KMS-11 (cell line): Measurements from ENCODE around the gene GRID1.

Experiments
- H2AFZ ChIP-seq: fragments of 200-600 bp; sonication (generic); 2 replicates; pipeline ENCODE4 v1.6.1; 2016; ENCODE audit warnings: antibody characterized with exemption, mixed run types, low read depth
- H3K27ac ChIP-seq: fragments of 200-600 bp; sonication (generic); 2 replicates; pipeline ENCODE4 v1.6.1; 2016; ENCODE audit warnings: mild to moderate bottlenecking, mixed run types
- H3K27me3 ChIP-seq: fragments of 200-600 bp; sonication (generic); 2 replicates; pipeline ENCODE4 v1.6.1; 2017; ENCODE audit warnings: mild to moderate bottlenecking, low read depth, mixed run types, moderate library complexity; ENCODE audit not compliant: insufficient read depth
- H3K36me3 ChIP-seq: fragments of 200-600 bp; sonication (generic); 2 replicates; pipeline ENCODE4 v1.6.1; 2017; ENCODE audit warnings: mild to moderate bottlenecking, mixed run types; ENCODE audit not compliant: insufficient read depth
- H3K4me1 ChIP-seq: fragments of 200-600 bp; sonication (generic); 2 replicates; pipeline ENCODE4 v1.6.1; 2016; ENCODE audit warnings: mild to moderate bottlenecking, low read depth, mixed run types; ENCODE audit not compliant: poor library complexity, severe bottlenecking
- H3K4me2 ChIP-seq: fragments of 200-600 bp; sonication (generic); 2 replicates; pipeline ENCODE4 v1.7.0; 2016; ENCODE audit warnings: mild to moderate bottlenecking, mixed run types
- H3K4me3 ChIP-seq: fragments of 200-600 bp; sonication (generic); IDR thresholded peaks from 2 replicates; pipeline ENCODE4 v1.6.1; 2017; ENCODE audit warnings: low read depth, low read length, mixed read lengths; ENCODE audit not compliant: insufficient read depth
- H3K79me2 ChIP-seq: fragments of 200-600 bp; sonication (generic); 2 replicates; pipeline ENCODE4 v1.6.1; 2016; ENCODE audit warnings: low read depth, mixed run types; ENCODE audit not compliant: insufficient read depth
- H3K9ac ChIP-seq: fragments of 200-600 bp; sonication (generic); 2 replicates; pipeline ENCODE4 v1.6.1; 2016; ENCODE audit warnings: mild to moderate bottlenecking, mixed run types
- H4K20me1 ChIP-seq: fragments of 200-600 bp; sonication (generic); 2 replicates; pipeline ENCODE4 v1.6.1; 2016; ENCODE audit warnings: mild to moderate bottlenecking, mixed run types; ENCODE audit not compliant: insufficient read depth
- CTCF ChIP-seq: fragments of 200-600 bp; sonication (generic); conservative IDR thresholded peaks from 2 replicates; pipeline ENCODE4 v1.6.1; 2017; ENCODE audit warnings: low read depth, mild to moderate bottlenecking, antibody characterized with exemption, low read length, moderate library complexity, mixed read lengths

Gene GRID1

GRCh38 chr10:86162036-86162435 is 204.6 kb downstream of the GRID1 start:
- Histone ChIP-seq H4K20me1 (no peaks in the 10 kb centered on the region), H3K4me2 (no peak overlapping the region), H3K36me3 (no peaks in the 10 kb centered on the region), H3K4me3 (no peak overlapping the region), H3K27ac (no peak overlapping the region), H3K4me1 (no peaks in the 10 kb centered on the region), H3K9ac (no peak overlapping the region), H2AFZ (no peak overlapping the region), H3K79me2 (no peaks in the 10 kb centered on the region), H3K27me3 (no peaks in the 10 kb centered on the region)
- no peak for TF ChIP-seq CTCF

- Histone ChIP-seq H3K27me3 (no peaks in the 10 kb centered on the region), H3K9ac (no peak overlapping the region), H3K4me3 (no peak overlapping the region), H3K27ac (no peak overlapping the region), H3K4me1 (no peaks in the 10 kb centered on the region), H3K79me2 (no peaks in the 10 kb centered on the region), H3K36me3 (no peaks in the 10 kb centered on the region), H4K20me1 (no peaks in the 10 kb centered on the region), H3K4me2 (no peak overlapping the region), H2AFZ (no peak overlapping the region)
- no peak for TF ChIP-seq CTCF
Measured at GRCh38 chr10:86160890-86161585, 205.6 kb downstream of the GRID1 start.

- TF ChIP-seq CTCF: no peak
- Histone ChIP-seq H3K36me3 (no peaks in the 10 kb centered on the region), H3K4me1 (no peaks in the 10 kb centered on the region), H3K4me2 (no peak overlapping the region), H4K20me1 (no peaks in the 10 kb centered on the region), H3K4me3 (no peak overlapping the region), H2AFZ (no peak overlapping the region), H3K79me2 (no peaks in the 10 kb centered on the region), H3K27ac (no peak overlapping the region), H3K9ac (no peak overlapping the region), H3K27me3 (no peaks in the 10 kb centered on the region)
Measured at GRCh38 chr10:86159797-86160196, 206.8 kb downstream of the GRID1 start.

GRCh38 chr10:86155054-86155921 is 211.3 kb downstream of the GRID1 start:
- H3K4me3 ChIP-seq: no peak overlapping the region
- no peaks in the 10 kb centered on the region for H3K4me1 ChIP-seq
- no peaks in the 10 kb centered on the region for H3K27me3 ChIP-seq
- no peak overlapping the region for H3K9ac ChIP-seq
- H4K20me1 ChIP-seq: no peaks in the 10 kb centered on the region
- no peak for TF ChIP-seq CTCF
- no peaks in the 10 kb centered on the region for H3K36me3 ChIP-seq
- no peaks in the 10 kb centered on the region for H3K79me2 ChIP-seq
- no peak overlapping the region for H3K4me2 ChIP-seq
- no peak overlapping the region for H3K27ac ChIP-seq
- H2AFZ ChIP-seq: no peak overlapping the region
